ENCODE measurements around the gene HIGD1A.

Gene HIGD1A

GRCh38 chr3:42746455-42747450 lies 57.5 kb downstream of the HIGD1A start:
- no peak for DNase-seq (ENCODE audit: low read depth)
- no peak for TF ChIP-seq CTCF (IDR thresholded peaks at IDR 0.05; ENCODE audit: insufficient read depth, low read depth, low read length, missing control alignments)
- H3K4me3 ChIP-seq (ENCODE audit: low read length) = no peak overlapping the region

GRCh38 chr3:42745776-42746454 lies 58.4 kb downstream of the HIGD1A start:
- DNase-seq (ENCODE audit: low read depth) = no peak
- TF ChIP-seq CTCF (IDR thresholded peaks at IDR 0.05; ENCODE audit: insufficient read depth, low read depth, low read length, missing control alignments) = no peak
- H3K4me3 ChIP-seq (ENCODE audit: low read length) = no peak overlapping the region

- no peak for DNase-seq (ENCODE audit: low read depth)
- no peak overlapping the region for H3K4me3 ChIP-seq (ENCODE audit: low read length)
- no peak for TF ChIP-seq CTCF (IDR thresholded peaks at IDR 0.05; ENCODE audit: insufficient read depth, low read depth, low read length, missing control alignments)
Observed at GRCh38 chr3:42745291-42745745, 59.0 kb downstream of the HIGD1A start.

GRCh38 chr3:42743204-42743995 lies 60.9 kb downstream of the HIGD1A start:
- no peak for TF ChIP-seq CTCF (IDR thresholded peaks at IDR 0.05; ENCODE audit: insufficient read depth, low read depth, low read length, missing control alignments)
- no peak overlapping the region for H3K4me3 ChIP-seq (ENCODE audit: low read length)
- no peak for DNase-seq (ENCODE audit: low read depth)

- DNase-seq (ENCODE audit: low read depth) = no peak
- no peak overlapping the region for H3K4me3 ChIP-seq (ENCODE audit: low read length)
- TF ChIP-seq CTCF (IDR thresholded peaks at IDR 0.05; ENCODE audit: insufficient read depth, low read depth, low read length, missing control alignments) = no peak
Observed at GRCh38 chr3:42742688-42743087, 61.6 kb downstream of the HIGD1A start.

- no peak for TF ChIP-seq CTCF (IDR thresholded peaks at IDR 0.05; ENCODE audit: insufficient read depth, low read depth, low read length, missing control alignments)
- no peak for DNase-seq (ENCODE audit: low read depth)
Observed at GRCh38 chr3:42742259-42742658, 62.0 kb downstream of the HIGD1A start.

More at GRCh38 chr3:42742259-42742658, 62.0 kb downstream of the HIGD1A start:
- no peak overlapping the region for H3K4me3 ChIP-seq (ENCODE audit: low read length)

Measured in epithelial cell of esophagus (primary cell).